Hepatocyte (in vitro differentiated cells): ENCODE data around the gene PPM1B.

Source experiments
- EZH2 ChIP-seq: fragments of 200-600 bp; sonication (generic); IDR thresholded peaks from 2 replicates; pipeline ENCODE4 v1.6.1; 2016; ENCODE audit warnings: antibody characterized with exemption, mild to moderate bottlenecking, borderline replicate concordance
- EZH2phosphoT487 ChIP-seq: fragments of 200-600 bp; sonication (generic); IDR thresholded peaks from one replicate; pipeline ENCODE4 v1.6.1; 2018; ENCODE audit warnings: antibody characterized with exemption, mild to moderate bottlenecking, low read depth, moderate library complexity; ENCODE audit not compliant: unreplicated experiment, severe bottlenecking
- TF ChIP-seq, protein P1 (sequence below): fragments of 200-600 bp; sonication (generic); IDR thresholded peaks from 2 replicates; pipeline ENCODE4 v1.5.1; 2016; ENCODE audit warnings: antibody characterized with exemption, mild to moderate bottlenecking; ENCODE audit not compliant: poor library complexity

DNA sequence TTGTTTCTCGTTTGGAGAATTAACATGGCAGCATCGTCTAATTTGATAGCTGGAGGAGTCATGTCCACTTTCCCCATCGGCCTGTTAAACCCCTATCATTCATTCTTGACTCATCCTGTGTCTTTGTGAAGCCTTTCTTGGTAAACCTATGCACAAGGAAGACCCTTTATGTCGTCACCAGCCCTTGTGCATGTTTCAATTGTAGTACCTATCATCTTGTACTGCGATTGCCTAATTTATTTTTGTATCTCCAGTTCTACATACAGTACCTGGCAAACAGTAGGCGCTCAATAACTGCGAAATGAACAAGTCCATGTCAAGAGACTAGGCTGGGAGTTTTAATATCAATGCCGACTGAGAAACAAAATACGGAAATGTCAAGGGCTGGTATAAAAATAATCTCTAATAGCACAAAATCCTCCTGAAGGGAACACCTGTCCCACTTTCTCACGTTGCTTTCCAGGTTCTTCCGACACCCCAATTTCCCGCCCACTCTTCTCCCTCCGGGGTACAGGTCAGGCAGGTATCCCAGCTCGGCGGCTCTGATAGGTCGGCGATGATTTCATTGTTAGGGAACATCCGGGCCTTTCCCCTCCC is 1.3 kb upstream of the PPM1B start:
- TF ChIP-seq, protein P1, sequence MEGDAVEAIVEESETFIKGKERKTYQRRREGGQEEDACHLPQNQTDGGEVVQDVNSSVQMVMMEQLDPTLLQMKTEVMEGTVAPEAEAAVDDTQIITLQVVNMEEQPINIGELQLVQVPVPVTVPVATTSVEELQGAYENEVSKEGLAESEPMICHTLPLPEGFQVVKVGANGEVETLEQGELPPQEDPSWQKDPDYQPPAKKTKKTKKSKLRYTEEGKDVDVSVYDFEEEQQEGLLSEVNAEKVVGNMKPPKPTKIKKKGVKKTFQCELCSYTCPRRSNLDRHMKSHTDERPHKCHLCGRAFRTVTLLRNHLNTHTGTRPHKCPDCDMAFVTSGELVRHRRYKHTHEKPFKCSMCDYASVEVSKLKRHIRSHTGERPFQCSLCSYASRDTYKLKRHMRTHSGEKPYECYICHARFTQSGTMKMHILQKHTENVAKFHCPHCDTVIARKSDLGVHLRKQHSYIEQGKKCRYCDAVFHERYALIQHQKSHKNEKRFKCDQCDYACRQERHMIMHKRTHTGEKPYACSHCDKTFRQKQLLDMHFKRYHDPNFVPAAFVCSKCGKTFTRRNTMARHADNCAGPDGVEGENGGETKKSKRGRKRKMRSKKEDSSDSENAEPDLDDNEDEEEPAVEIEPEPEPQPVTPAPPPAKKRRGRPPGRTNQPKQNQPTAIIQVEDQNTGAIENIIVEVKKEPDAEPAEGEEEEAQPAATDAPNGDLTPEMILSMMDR: no peak
- no peak for TF ChIP-seq EZH2phosphoT487
- TF ChIP-seq EZH2: no peak
